GM12891 (cell line): ENCODE measurements around the gene SPTA1. TPM values are rescaled to one million over a fixed set of nuclear protein-coding genes. Genes with fewer than 3 reads are reported as not detected.

Source experiments
- DNase-seq: peaks from one replicate; pipeline ENCODE4 v3.0.0; 2011; ENCODE audit warnings: low spot score; ENCODE audit not compliant: insufficient read length
- FAIRE-seq: peaks from 2 replicates; lab custom pipeline; 2011; peaks lifted over from hg19 to GRCh38; lab: Jason Lieb, UNC
- PAX5 ChIP-seq: IDR thresholded peaks from 2 replicates; pipeline ENCODE4 v1.6.1; 2011; ENCODE audit warnings: low read length, moderate library complexity, mild to moderate bottlenecking; ENCODE audit not compliant: insufficient read depth, severe bottlenecking
- POLR2A ChIP-seq: IDR thresholded peaks from 2 replicates; pipeline ENCODE4 v1.6.1; 2011; ENCODE audit warnings: low read depth, low read length, control low read depth
- POLR2AphosphoS5 ChIP-seq: IDR thresholded peaks from 2 replicates; pipeline ENCODE4 v1.6.1; 2011; ENCODE audit warnings: low read depth, low read length, control low read depth
- POU2F2 ChIP-seq: IDR thresholded peaks from 2 replicates; pipeline ENCODE4 v1.6.1; 2011; ENCODE audit warnings: low read depth, mild to moderate bottlenecking, control low read depth, low read length, moderate library complexity
- SPI1 ChIP-seq: IDR thresholded peaks from 2 replicates; pipeline ENCODE4 v1.6.1; 2011; ENCODE audit warnings: low read depth, low read length, control low read depth
- TAF1 ChIP-seq: IDR thresholded peaks from 2 replicates; pipeline ENCODE4 v1.6.1; 2011; ENCODE audit warnings: low read depth, low read length, control low read depth
- polyA plus RNA-seq: library from polyadenylated mRNA; unstranded; fragments of >200 nt; gene quantifications from one replicate; pipeline ENCODE4 v1.2.1, GENCODE V29; 2012; ENCODE audit warnings: low read depth, missing spikeins, inconsistent platforms; ENCODE audit not compliant: missing spikeins

Gene SPTA1
- not detected for polyA plus RNA-seq

DNA sequence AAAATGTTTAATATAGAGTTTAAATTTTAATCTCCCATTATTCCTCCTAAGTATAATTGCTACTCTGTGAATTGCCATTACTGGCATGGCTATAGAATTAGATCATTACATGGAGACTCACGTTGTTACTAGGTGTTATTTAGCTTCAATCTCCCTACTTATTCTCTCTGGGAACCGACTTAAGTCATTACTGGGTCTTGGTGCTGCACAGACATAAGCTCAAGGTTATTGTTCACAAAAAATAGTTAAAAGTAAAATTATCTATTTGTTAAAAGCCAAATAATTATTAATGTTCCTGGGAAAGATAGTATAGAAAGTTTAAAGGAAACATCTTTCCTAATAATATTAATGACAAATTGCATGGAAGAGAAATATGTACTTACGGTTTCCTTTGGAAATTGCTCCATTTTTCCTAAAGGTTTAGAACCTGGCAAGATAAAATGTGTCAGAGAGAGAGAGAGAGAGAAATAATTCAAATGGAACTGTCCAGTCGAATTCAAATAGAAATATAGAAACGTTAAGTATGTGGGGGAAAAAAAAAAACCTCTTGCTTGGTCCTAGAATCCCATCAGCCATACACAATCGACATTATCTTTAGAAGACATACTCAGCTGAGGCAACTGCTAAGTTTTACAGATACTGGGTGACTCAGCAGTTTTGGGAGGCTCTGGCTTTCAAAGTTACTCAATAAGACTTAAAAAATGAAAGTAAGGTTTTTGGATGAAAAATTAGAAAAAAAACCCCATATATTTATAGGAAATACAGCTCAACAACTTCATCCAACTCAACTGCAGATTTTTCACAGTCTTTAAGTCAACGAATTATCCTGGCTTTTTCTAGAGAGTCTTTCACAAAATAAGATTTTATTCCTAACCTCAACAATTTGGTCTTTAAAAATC, at the start of gene SPTA1:
SPTA1 (minus strand) TSS at position 605 of the 899 bp plus-strand sequence; CDS start at position 407, 198 bp downstream.
- no peak for FAIRE-seq
- no peak for TF ChIP-seq POLR2AphosphoS5
- TF ChIP-seq SPI1, result no peak
- TF ChIP-seq POU2F2, result no peak
- TF ChIP-seq PAX5, result no peak
- no peak for TF ChIP-seq POLR2A
- no peak for DNase-seq

DNA sequence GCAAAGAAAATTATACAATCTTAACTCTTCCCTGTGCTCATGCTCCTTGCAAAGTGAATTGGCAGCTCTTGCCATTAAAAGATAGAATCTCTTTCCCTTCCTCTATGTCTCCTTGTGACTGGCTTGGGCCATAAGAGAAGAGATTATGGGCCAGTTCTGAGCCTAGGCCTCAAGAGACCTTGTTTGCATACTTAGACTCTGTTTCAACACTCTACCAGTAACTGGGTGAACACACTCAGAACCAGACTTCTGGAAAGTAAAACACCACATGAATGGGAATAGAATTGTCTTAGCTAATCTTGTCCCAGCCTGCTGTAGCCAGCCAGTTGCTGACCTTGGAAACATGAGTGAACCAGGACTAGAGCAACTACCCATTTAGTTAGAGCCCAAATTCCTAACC, 49.3 kb upstream of the SPTA1 start:
- DNase-seq, result no peak
- no peak for FAIRE-seq

DNA sequence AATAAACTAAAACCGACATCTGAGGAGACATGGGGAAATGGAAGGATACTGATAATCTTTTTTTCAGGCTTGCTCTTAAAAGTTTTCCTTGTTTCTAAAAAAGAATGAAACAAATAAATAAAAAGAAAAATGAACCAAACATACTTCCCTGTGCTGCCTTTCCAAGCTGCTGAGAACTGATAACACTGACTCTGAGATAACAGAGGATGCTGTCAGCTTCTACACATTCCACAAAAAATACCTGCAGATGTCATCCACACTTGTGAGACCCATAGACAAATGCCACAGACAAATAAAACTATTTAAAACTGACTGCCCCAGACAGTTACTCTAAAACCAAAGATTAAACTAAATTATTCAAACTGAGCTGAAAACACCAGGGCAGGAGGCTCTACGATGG, 46.0 kb upstream of the SPTA1 start:
- FAIRE-seq (no peak), DNase-seq (no peak)
- TF ChIP-seq POU2F2, result no peak
- TF ChIP-seq SPI1, result no peak
- no peak for TF ChIP-seq PAX5
- no peak for TF ChIP-seq POLR2AphosphoS5
- no peak for TF ChIP-seq POLR2A
- TF ChIP-seq TAF1, result no peak

More for the DNA sequence above, 49.3 kb upstream of the SPTA1 start:
- no peak for TF ChIP-seq TAF1
- no peak for TF ChIP-seq POLR2AphosphoS5

DNA sequence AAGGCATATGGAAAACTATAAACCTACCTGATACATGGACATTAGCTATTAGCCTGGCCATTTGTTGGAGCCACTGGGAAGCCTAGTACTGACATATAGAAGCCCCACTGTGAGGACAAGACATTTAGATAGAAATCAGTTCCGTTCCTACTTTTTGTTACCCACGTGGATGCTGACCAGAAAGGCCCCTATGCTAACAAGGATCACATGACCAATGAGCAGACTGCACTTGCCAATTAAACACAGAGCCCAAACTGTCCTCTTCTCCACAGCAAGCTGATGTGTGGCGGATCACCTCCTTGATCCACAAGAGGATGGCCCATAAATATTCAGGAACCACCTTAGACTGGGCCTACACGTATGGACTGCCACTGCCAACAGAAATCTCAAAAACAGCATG, 45.2 kb upstream of the SPTA1 start:
- TF ChIP-seq PAX5, result no peak
- TF ChIP-seq POLR2A, result no peak
- no peak for TF ChIP-seq POLR2AphosphoS5
- TF ChIP-seq SPI1, result no peak
- no peak for TF ChIP-seq POU2F2
- no peak for TF ChIP-seq TAF1
- no peak for FAIRE-seq
- DNase-seq, result no peak

DNA sequence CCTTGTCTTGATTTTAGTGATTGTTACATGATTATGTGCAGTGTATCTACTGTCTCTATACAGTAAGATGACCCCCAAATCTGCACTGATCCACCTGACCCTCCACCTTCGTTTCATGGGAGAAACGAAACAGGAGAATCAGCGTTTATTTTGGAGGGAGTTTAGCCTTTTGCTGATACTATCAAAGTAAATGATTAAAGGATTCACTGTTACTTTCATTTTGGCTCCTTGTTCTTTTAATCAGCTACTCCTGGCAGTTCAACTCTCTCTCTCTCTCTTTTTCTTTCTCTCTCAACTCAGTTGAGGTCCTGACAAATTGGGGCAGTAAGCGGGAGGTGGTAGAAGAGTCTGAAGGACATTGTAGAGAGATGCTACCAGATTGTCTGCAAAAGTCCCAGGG, 43.9 kb upstream of the SPTA1 start:
- FAIRE-seq (no peak), DNase-seq (no peak)
- TF ChIP-seq POLR2A, result no peak
- TF ChIP-seq POU2F2, result no peak
- no peak for TF ChIP-seq PAX5
- no peak for TF ChIP-seq TAF1
- TF ChIP-seq POLR2AphosphoS5, result no peak
- TF ChIP-seq SPI1, result no peak

DNA sequence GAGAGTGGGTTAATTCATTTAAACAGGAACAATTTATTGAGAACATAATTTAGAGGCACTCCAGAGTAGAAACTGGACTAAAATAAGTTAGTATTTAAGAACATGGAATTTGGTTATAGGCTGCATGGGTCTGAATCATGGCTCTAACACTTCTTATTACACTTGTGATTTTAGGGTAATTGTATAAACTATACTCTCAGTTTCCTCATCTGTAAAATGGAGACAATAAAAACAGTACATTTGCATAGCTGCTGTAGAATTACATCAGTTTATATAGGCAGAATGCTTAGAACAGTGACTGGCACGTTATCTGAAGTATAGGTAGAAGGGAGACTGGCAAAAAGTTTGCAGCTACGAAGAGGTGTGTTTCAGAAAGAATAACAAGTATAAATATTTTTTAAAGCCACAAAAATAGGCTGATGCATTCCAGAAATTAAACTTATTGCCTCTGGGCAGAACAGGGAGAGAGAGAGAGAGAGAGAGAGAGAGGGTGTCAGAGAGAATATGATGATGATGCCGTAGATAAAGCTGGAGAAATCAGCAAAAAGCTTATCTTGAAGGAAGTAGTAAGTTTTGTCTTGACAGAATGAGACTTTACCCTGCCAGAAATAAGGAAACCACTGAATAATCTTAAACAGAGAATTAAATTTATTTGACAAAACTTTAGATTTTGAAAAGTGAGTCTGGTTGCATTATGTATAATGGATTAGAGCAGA, 42.2 kb upstream of the SPTA1 start:
- FAIRE-seq (no peak), DNase-seq (no peak)
- no peak for TF ChIP-seq SPI1
- TF ChIP-seq PAX5, result no peak
- no peak for TF ChIP-seq POLR2AphosphoS5
- TF ChIP-seq POLR2A, result no peak
- TF ChIP-seq TAF1, result no peak
- TF ChIP-seq POU2F2, result no peak

DNA sequence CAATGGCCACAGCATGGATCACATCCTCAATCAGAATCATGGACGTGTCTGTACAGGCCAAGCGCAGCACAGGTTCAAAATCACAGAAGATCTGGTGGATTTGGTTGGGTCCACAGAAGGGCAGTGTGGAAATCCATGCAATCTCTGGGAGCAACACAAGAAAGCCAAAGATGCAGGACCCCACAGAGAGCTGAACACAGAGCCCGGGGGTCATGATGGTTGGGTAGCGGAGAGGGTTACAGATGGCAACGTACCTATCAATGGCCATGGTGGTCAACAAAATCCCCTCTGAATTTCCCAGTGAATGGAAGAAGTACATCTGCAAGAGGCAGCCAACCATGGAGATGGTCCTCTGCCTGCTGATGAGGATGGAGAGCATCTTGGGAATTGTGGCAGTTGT, 37.9 kb upstream of the SPTA1 start:
- TF ChIP-seq SPI1, result no peak
- no peak for TF ChIP-seq PAX5
- no peak for TF ChIP-seq TAF1
- TF ChIP-seq POU2F2, result no peak
- TF ChIP-seq POLR2AphosphoS5, result no peak
- no peak for TF ChIP-seq POLR2A
- DNase-seq (no peak), FAIRE-seq (no peak)

DNA sequence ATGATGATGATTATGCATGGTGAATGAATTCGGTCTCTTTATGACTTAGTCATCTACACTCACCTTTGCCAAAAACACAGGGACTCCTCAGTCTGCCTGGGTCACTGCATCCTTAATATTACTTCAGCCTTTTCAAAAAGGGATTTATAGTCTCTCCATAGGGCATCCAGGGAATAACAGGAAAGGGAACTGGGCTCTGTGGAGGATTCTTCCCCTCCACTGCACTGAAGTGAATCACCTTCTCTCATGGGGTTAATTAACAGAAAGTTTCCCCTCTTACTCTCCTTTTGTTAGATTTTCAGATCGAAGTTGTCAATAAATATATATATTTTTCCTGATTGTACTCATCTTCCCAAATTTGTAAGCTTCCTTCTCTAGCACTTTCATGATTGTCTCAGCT, 34.1 kb upstream of the SPTA1 start, which contains the start of gene OR6K3:
OR6K3 (minus strand) TSS at position 101 of the 400 bp plus-strand sequence. CDS start 2,605 bp downstream, outside the sequence.
- no peak for TF ChIP-seq POLR2A
- TF ChIP-seq POLR2AphosphoS5, result no peak
- TF ChIP-seq TAF1, result no peak
- no peak for TF ChIP-seq PAX5
- TF ChIP-seq SPI1, result no peak
- no peak for TF ChIP-seq POU2F2
- no peak for FAIRE-seq
- no peak for DNase-seq

DNA sequence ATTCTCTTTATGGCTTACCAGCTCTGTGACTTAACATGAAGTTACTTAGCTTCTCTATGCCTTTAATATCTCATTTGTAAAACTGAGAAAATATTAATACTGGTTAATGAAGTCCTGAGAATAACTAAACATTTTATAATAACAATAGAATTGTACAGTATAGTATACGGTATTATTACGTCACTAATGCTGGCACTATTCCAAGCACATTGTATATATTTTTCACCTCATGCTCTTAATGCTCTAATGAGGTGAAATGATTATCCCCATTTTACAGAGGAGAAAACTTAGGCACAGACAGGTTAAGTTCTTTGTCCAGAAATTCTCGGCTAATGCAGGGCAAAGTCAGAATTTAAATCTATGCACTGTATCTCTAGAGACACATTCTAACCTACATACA, 33.1 kb upstream of the SPTA1 start:
- TF ChIP-seq POU2F2 (no peak), PAX5 (no peak), POLR2A (no peak)
- no peak for FAIRE-seq

DNA sequence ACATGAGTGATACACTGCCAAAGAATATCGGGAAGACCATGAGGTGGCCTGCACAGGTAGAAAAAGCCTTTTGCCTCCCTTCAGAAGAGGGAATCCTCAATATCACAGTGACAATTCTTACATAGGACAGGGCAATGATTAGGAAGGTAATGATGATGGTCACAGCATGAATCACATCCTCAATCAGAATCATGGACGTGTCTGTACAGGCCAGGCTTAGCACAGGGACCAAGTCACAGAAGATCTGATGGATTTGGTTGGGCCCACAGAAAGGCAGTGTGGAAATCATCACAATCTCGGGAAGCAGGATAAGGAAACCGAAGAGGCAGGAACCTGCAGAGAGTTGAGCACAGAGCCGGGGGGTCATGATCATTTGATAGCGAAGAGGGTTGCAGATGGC, 30.8 kb upstream of the SPTA1 start:
- no peak for TF ChIP-seq TAF1
- no peak for TF ChIP-seq SPI1
- TF ChIP-seq POLR2A, result no peak
- no peak for TF ChIP-seq POU2F2
- TF ChIP-seq POLR2AphosphoS5, result no peak
- TF ChIP-seq PAX5, result no peak
- DNase-seq (no peak), FAIRE-seq (peak; percentile 54)

More for the DNA sequence above, 33.1 kb upstream of the SPTA1 start:
- no peak for DNase-seq
